ENCODE results near the gene HS3ST3A1.

GRCh38 chr17:13647543-13648021 lies 45.9 kb upstream of the HS3ST3A1 start:
- TF ChIP-seq, protein P1, sequence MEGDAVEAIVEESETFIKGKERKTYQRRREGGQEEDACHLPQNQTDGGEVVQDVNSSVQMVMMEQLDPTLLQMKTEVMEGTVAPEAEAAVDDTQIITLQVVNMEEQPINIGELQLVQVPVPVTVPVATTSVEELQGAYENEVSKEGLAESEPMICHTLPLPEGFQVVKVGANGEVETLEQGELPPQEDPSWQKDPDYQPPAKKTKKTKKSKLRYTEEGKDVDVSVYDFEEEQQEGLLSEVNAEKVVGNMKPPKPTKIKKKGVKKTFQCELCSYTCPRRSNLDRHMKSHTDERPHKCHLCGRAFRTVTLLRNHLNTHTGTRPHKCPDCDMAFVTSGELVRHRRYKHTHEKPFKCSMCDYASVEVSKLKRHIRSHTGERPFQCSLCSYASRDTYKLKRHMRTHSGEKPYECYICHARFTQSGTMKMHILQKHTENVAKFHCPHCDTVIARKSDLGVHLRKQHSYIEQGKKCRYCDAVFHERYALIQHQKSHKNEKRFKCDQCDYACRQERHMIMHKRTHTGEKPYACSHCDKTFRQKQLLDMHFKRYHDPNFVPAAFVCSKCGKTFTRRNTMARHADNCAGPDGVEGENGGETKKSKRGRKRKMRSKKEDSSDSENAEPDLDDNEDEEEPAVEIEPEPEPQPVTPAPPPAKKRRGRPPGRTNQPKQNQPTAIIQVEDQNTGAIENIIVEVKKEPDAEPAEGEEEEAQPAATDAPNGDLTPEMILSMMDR (conservative IDR thresholded peaks at IDR 0.05; ENCODE audit: low read depth, low read length) = no peak
- TF ChIP-seq EZH2 (IDR thresholded peaks at IDR 0.05; ENCODE audit: low read length, unreplicated experiment) (no peak), EZH2phosphoT487 (IDR thresholded peaks at IDR 0.05; ENCODE audit: borderline replicate concordance, low read length) (no peak)

All from PC-3 (cell line).